Measurements from ENCODE around the gene SPATA22.
"Not testable (repeated sequence)": the region's sequence is repeated elsewhere in the genome, so short reads cannot be mapped to it uniquely, and the experiment has no call there.

The SPATA22 gene

GRCh38 chr17:3474212-3474611 is 2.6 kb upstream of the SPATA22 start:
- Histone ChIP-seq H3F3A (ENCODE audit: control insufficient read depth, insufficient read depth) (no peaks in the 10 kb centered on the region), H3K36me3 (ENCODE audit: control insufficient read depth, low read length) (no peaks in the 10 kb centered on the region), H3K9me2 (replicated peaks; ENCODE audit: control insufficient read depth, low read length) (no peaks in the 10 kb centered on the region), H3K4me3 (ENCODE audit: low read length) (no peak overlapping the region), H3K27me3 (ENCODE audit: control insufficient read depth, low read length) (0 out of 2 replicates have a peak, but pooled peaks cover 8% of the 10 kb centered on the region), H3K79me2 (ENCODE audit: control insufficient read depth, low read length) (no peaks in the 10 kb centered on the region), H3K4me2 (ENCODE audit: low read length) (no peak overlapping the region), H4K20me1 (ENCODE audit: control insufficient read depth, insufficient read depth, low read depth, low read length) (no peaks in the 10 kb centered on the region), H3K27ac (ENCODE audit: low read depth, low read length) (no peak overlapping the region), H3K4me1 (ENCODE audit: control insufficient read depth, low read length) (no peaks in the 10 kb centered on the region), H3K9me3 (ENCODE audit: control insufficient read depth, insufficient read depth, low read length) (no peaks in the 10 kb centered on the region)
- no peak for TF ChIP-seq EZH2phosphoT487 (IDR thresholded peaks at IDR 0.05; ENCODE audit: borderline replicate concordance, low read length)
- no peak for TF ChIP-seq CTCF (IDR thresholded peaks at IDR 0.05; ENCODE audit: low read depth, low read length, poor library complexity, severe bottlenecking)

- H3K36me3 ChIP-seq (ENCODE audit: control insufficient read depth, low read length), result no peaks in the 10 kb centered on the region
- H3K4me2 ChIP-seq (ENCODE audit: low read length), result no peak overlapping the region
- H3K27me3 ChIP-seq (ENCODE audit: control insufficient read depth, low read length), result peaks cover 14% of the 10 kb centered on the region
These were observed 518 bp upstream of the SPATA22 start for GRCh38 chr17:3472137-3472536.

GRCh38 chr17:3469529-3469928 is 2.1 kb downstream of the SPATA22 start:
- Histone ChIP-seq H3K27me3 (ENCODE audit: control insufficient read depth, low read length) (peaks cover 10% of the 10 kb centered on the region), H3K4me3 (ENCODE audit: low read length) (no peak overlapping the region), H3K27ac (ENCODE audit: low read depth, low read length) (no peak overlapping the region), H3K9me2 (replicated peaks; ENCODE audit: control insufficient read depth, low read length) (no peaks in the 10 kb centered on the region), H3F3A (ENCODE audit: control insufficient read depth, insufficient read depth) (no peaks in the 10 kb centered on the region), H3K4me2 (ENCODE audit: low read length) (no peak overlapping the region), H4K20me1 (ENCODE audit: control insufficient read depth, insufficient read depth, low read depth, low read length) (no peaks in the 10 kb centered on the region), H3K36me3 (ENCODE audit: control insufficient read depth, low read length) (no peaks in the 10 kb centered on the region), H3K4me1 (ENCODE audit: control insufficient read depth, low read length) (no peaks in the 10 kb centered on the region), H3K79me2 (ENCODE audit: control insufficient read depth, low read length) (no peaks in the 10 kb centered on the region), H3K9me3 (ENCODE audit: control insufficient read depth, insufficient read depth, low read length) (no peaks in the 10 kb centered on the region)
- no peak for TF ChIP-seq EZH2phosphoT487 (IDR thresholded peaks at IDR 0.05; ENCODE audit: borderline replicate concordance, low read length)
- TF ChIP-seq CTCF (IDR thresholded peaks at IDR 0.05; ENCODE audit: low read depth, low read length, poor library complexity, severe bottlenecking), result no peak

More at GRCh38 chr17:3472137-3472536, 518 bp upstream of the SPATA22 start:
- Histone ChIP-seq H3K4me3 (ENCODE audit: low read length) (no peak overlapping the region), H3K79me2 (ENCODE audit: control insufficient read depth, low read length) (no peaks in the 10 kb centered on the region), H3K27ac (ENCODE audit: low read depth, low read length) (no peak overlapping the region), H4K20me1 (ENCODE audit: control insufficient read depth, insufficient read depth, low read depth, low read length) (no peaks in the 10 kb centered on the region), H3K4me1 (ENCODE audit: control insufficient read depth, low read length) (no peaks in the 10 kb centered on the region), H3F3A (ENCODE audit: control insufficient read depth, insufficient read depth) (no peaks in the 10 kb centered on the region), H3K9me3 (ENCODE audit: control insufficient read depth, insufficient read depth, low read length) (no peaks in the 10 kb centered on the region), H3K9me2 (replicated peaks; ENCODE audit: control insufficient read depth, low read length) (no peaks in the 10 kb centered on the region)
- TF ChIP-seq CTCF (IDR thresholded peaks at IDR 0.05; ENCODE audit: low read depth, low read length, poor library complexity, severe bottlenecking), result no peak
- no peak for TF ChIP-seq EZH2phosphoT487 (IDR thresholded peaks at IDR 0.05; ENCODE audit: borderline replicate concordance, low read length)

DNA sequence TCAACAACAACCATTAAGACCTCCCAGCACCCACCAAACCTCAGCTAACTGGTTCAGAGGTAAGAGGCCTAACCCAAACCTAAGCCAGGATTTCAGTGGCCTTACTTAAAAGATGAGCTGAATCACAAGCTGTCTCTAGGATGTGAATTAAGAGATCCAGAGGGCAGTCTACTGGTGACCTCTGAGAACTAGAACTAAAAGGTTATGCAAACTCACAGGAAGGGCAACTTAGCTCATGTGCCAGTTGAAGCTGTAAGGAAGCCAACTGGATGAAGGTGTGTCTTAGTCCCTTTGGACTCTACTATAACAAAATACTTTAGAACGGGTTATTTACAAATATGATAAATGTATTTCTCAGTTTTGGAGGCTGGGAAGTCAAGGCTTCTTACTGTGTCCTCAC is 5.3 kb downstream of the SPATA22 start:
- peaks cover 10% of the 10 kb centered on the region for H3K27me3 ChIP-seq (ENCODE audit: control insufficient read depth, low read length)
- H3K9me3 ChIP-seq (ENCODE audit: control insufficient read depth, insufficient read depth, low read length); H3K4me3 ChIP-seq (ENCODE audit: low read length); H3K9me2 ChIP-seq (replicated peaks; ENCODE audit: control insufficient read depth, low read length); H3K79me2 ChIP-seq (ENCODE audit: control insufficient read depth, low read length); H3K4me1 ChIP-seq (ENCODE audit: control insufficient read depth, low read length); H3K27ac ChIP-seq (ENCODE audit: low read depth, low read length); H3K4me2 ChIP-seq (ENCODE audit: low read length); H3K36me3 ChIP-seq (ENCODE audit: control insufficient read depth, low read length); H4K20me1 ChIP-seq (ENCODE audit: control insufficient read depth, insufficient read depth, low read depth, low read length); H3F3A ChIP-seq (ENCODE audit: control insufficient read depth, insufficient read depth): not testable (repeated sequence)

Measured in DOHH2 (cell line).